HEK293 (cell line): Measurements from ENCODE around the gene TTC39C.

ENCODE experiments used
- CTCF ChIA-PET: fragments of 350-600 bp; formaldehyde crosslinking; extraction: SDS; loops from one replicate; lab custom pipeline; 2021; ENCODE audit warnings: antibody characterized with exemption; lab: Yijun Ruan, JAX
- POLR2A ChIA-PET: fragments of 300-600 bp; formaldehyde crosslinking; extraction: SDS; loops from one replicate; lab custom pipeline; 2020; ENCODE audit warnings: antibody characterized with exemption, inconsistent platforms; lab: Yijun Ruan, JAX
- H3K27ac ChIP-seq: fragments of 200-500 bp; sonication (Bioruptor generic); 2 replicates; pipeline ENCODE4 v1.5.1; 2014; ENCODE audit warnings: low read depth, low read length, control low read depth, inconsistent platforms; ENCODE audit errors: extremely low read depth
- H3K36me3 ChIP-seq, 2 experiments: fragments of 200-500 bp in 1 of 2; sonication (Bioruptor generic) in 1 of 2; 1 replicate in 1 of 2; 2 replicates in 1 of 2; pipeline ENCODE4 v1.5.1; 2014 to 2017; ENCODE audit warnings: inconsistent platforms in 2 of 2, low read length in 2 of 2; ENCODE audit not compliant: control insufficient read depth in 2 of 2, insufficient read depth in 1 of 2
- H3K4me1 ChIP-seq: fragments of 200-500 bp; sonication (Bioruptor generic); 2 replicates; pipeline ENCODE4 v1.5.1; 2014; ENCODE audit warnings: mild to moderate bottlenecking, low read length, inconsistent platforms; ENCODE audit not compliant: control insufficient read depth, insufficient read depth
- H3K4me3 ChIP-seq: 2 replicates; pipeline ENCODE4 v1.5.1; 2011; ENCODE audit warnings: low read depth, mild to moderate bottlenecking, control low read depth, low read length, moderate library complexity
- H3K9me3 ChIP-seq: fragments of 200-500 bp; sonication (Bioruptor generic); 2 replicates; pipeline ENCODE4 v1.5.1; 2014; ENCODE audit warnings: low read depth, low read length, inconsistent platforms; ENCODE audit not compliant: control insufficient read depth, insufficient read depth
- FEZF1 ChIP-seq: fragments of 450-650 bp; formaldehyde crosslinking; IDR thresholded peaks from 2 replicates; pipeline ENCODE4 v1.5.1; 2016; ENCODE audit warnings: missing biosample characterization, missing genetic modification characterization
- HIC1 ChIP-seq: fragments of 450-650 bp; formaldehyde crosslinking; IDR thresholded peaks from 2 replicates; pipeline ENCODE4 v1.5.1; 2016; ENCODE audit warnings: missing biosample characterization, missing genetic modification characterization
- KLF1 ChIP-seq: fragments of 450-650 bp; formaldehyde crosslinking; IDR thresholded peaks from 2 replicates; pipeline ENCODE4 v1.5.1; 2016; ENCODE audit warnings: missing biosample characterization, missing genetic modification characterization
- KLF7 ChIP-seq: fragments of 450-650 bp; formaldehyde crosslinking; IDR thresholded peaks from 2 replicates; pipeline ENCODE4 v1.5.1; 2016; ENCODE audit warnings: missing biosample characterization, missing genetic modification characterization, borderline replicate concordance
- KLF8 ChIP-seq: fragments of 450-650 bp; formaldehyde crosslinking; IDR thresholded peaks from 2 replicates; pipeline ENCODE4 v1.5.1; 2016; ENCODE audit warnings: missing biosample characterization, missing genetic modification characterization
- PRDM1 ChIP-seq: fragments of 450-650 bp; formaldehyde crosslinking; IDR thresholded peaks from 2 replicates; pipeline ENCODE4; 2016; ENCODE audit warnings: missing biosample characterization, missing genetic modification characterization
- PRDM4 ChIP-seq: fragments of 450-650 bp; formaldehyde crosslinking; IDR thresholded peaks from 2 replicates; pipeline ENCODE4 v1.5.1; 2017; ENCODE audit warnings: missing biosample characterization, missing genetic modification characterization
- SCRT2 ChIP-seq: fragments of 450-650 bp; formaldehyde crosslinking; IDR thresholded peaks from 2 replicates; pipeline ENCODE4 v1.5.1; 2016; ENCODE audit warnings: missing biosample characterization, missing genetic modification characterization
- ZBTB17 ChIP-seq: fragments of 450-650 bp; formaldehyde crosslinking; IDR thresholded peaks from 2 replicates; pipeline ENCODE4 v1.5.1; 2016; ENCODE audit warnings: missing biosample characterization, missing genetic modification characterization
- ZBTB20 ChIP-seq: fragments of 450-650 bp; formaldehyde crosslinking; IDR thresholded peaks from 2 replicates; pipeline ENCODE4 v1.5.1; 2016; ENCODE audit warnings: missing biosample characterization, missing genetic modification characterization
- ZBTB44 ChIP-seq: fragments of 450-650 bp; IDR thresholded peaks from 2 replicates; pipeline ENCODE4 v1.5.1; 2018; ENCODE audit warnings: missing biosample characterization, mild to moderate bottlenecking, missing genetic modification characterization
- ZBTB48 ChIP-seq: fragments of 450-650 bp; formaldehyde crosslinking; IDR thresholded peaks from 2 replicates; pipeline ENCODE4 v1.5.1; 2016; ENCODE audit warnings: missing biosample characterization, missing genetic modification characterization
- ZBTB49 ChIP-seq: fragments of 450-650 bp; formaldehyde crosslinking; IDR thresholded peaks from 2 replicates; pipeline ENCODE4 v1.5.1; 2016; ENCODE audit warnings: missing biosample characterization, missing genetic modification characterization, low read depth
- ZBTB7A ChIP-seq: fragments of 450-650 bp; formaldehyde crosslinking; IDR thresholded peaks from 2 replicates; pipeline ENCODE4 v1.5.1; 2016; ENCODE audit warnings: low read depth, missing biosample characterization, missing genetic modification characterization
- ZFP37 ChIP-seq: fragments of 450-650 bp; formaldehyde crosslinking; IDR thresholded peaks from 2 replicates; pipeline ENCODE4 v1.5.1; 2016; ENCODE audit warnings: missing biosample characterization, missing genetic modification characterization
- ZNF112 ChIP-seq: fragments of 450-650 bp; formaldehyde crosslinking; IDR thresholded peaks from 2 replicates; pipeline ENCODE4 v1.5.0; 2017; ENCODE audit warnings: missing biosample characterization, missing genetic modification characterization
- ZNF146 ChIP-seq: fragments of 450-650 bp; formaldehyde crosslinking; IDR thresholded peaks from 2 replicates; pipeline ENCODE4 v1.5.1; 2016; ENCODE audit warnings: missing biosample characterization, missing genetic modification characterization
- ZNF169 ChIP-seq: fragments of 450-650 bp; formaldehyde crosslinking; IDR thresholded peaks from 2 replicates; pipeline ENCODE4 v1.5.1; 2016; ENCODE audit warnings: missing biosample characterization, missing genetic modification characterization
- ZNF221 ChIP-seq: fragments of 450-650 bp; formaldehyde crosslinking; IDR thresholded peaks from 2 replicates; pipeline ENCODE4 v1.5.1; 2017; ENCODE audit warnings: missing biosample characterization, missing genetic modification characterization, borderline replicate concordance
- ZNF350 ChIP-seq: fragments of 450-650 bp; formaldehyde crosslinking; IDR thresholded peaks from 2 replicates; pipeline ENCODE4 v1.5.0; 2017; ENCODE audit warnings: missing biosample characterization, mild to moderate bottlenecking, missing genetic modification characterization
- ZNF366 ChIP-seq: fragments of 450-650 bp; formaldehyde crosslinking; conservative IDR thresholded peaks from 2 replicates; pipeline ENCODE4 v1.5.1; 2016; ENCODE audit warnings: missing biosample characterization, missing genetic modification characterization
- ZNF394 ChIP-seq: fragments of 450-650 bp; formaldehyde crosslinking; IDR thresholded peaks from 2 replicates; pipeline ENCODE4 v1.5.1; 2016; ENCODE audit warnings: missing biosample characterization, missing genetic modification characterization, mild to moderate bottlenecking, moderate library complexity, borderline replicate concordance
- ZNF501 ChIP-seq: fragments of 450-650 bp; formaldehyde crosslinking; IDR thresholded peaks from 2 replicates; pipeline ENCODE4 v1.5.1; 2016; ENCODE audit warnings: missing biosample characterization, missing genetic modification characterization
- ZNF529 ChIP-seq: fragments of 450-650 bp; formaldehyde crosslinking; IDR thresholded peaks from 2 replicates; pipeline ENCODE4 v1.5.1; 2017; ENCODE audit warnings: missing genetic modification characterization, missing biosample characterization; ENCODE audit not compliant: insufficient replicate concordance
- ZNF555 ChIP-seq: fragments of 450-650 bp; formaldehyde crosslinking; conservative IDR thresholded peaks from 2 replicates; pipeline ENCODE4 v1.5.1; 2017; ENCODE audit warnings: missing biosample characterization, mild to moderate bottlenecking, missing genetic modification characterization, inconsistent platforms
- ZNF561 ChIP-seq: fragments of 450-650 bp; IDR thresholded peaks from 2 replicates; pipeline ENCODE4 v1.5.1; 2018; ENCODE audit warnings: missing biosample characterization, missing genetic modification characterization, borderline replicate concordance
- ZNF585B ChIP-seq: fragments of 450-650 bp; formaldehyde crosslinking; IDR thresholded peaks from 2 replicates; pipeline ENCODE4 v1.5.1; 2016; ENCODE audit warnings: missing biosample characterization, missing genetic modification characterization
- ZNF626 ChIP-seq: fragments of 450-650 bp; sonication (Bioruptor Pico); formaldehyde crosslinking; IDR thresholded peaks from 2 replicates; pipeline ENCODE4 v1.5.1; 2018; ENCODE audit warnings: missing biosample characterization, missing genetic modification characterization, inconsistent platforms
- ZNF660 ChIP-seq: fragments of 450-650 bp; IDR thresholded peaks from 2 replicates; pipeline ENCODE4 v1.5.1; 2018; ENCODE audit warnings: missing biosample characterization, mild to moderate bottlenecking, missing genetic modification characterization
- ZNF843 ChIP-seq: fragments of 450-650 bp; formaldehyde crosslinking; IDR thresholded peaks from 2 replicates; pipeline ENCODE4 v1.5.1; 2016; ENCODE audit warnings: missing biosample characterization, missing genetic modification characterization
- ZXDB ChIP-seq: fragments of 450-650 bp; formaldehyde crosslinking; IDR thresholded peaks from 2 replicates; pipeline ENCODE4 v1.5.1; 2016; ENCODE audit warnings: missing biosample characterization, missing genetic modification characterization

TTC39C gene

GRCh38 chr18:24068945-24069693 lies 54.6 kb downstream of the TTC39C start:
- Histone ChIP-seq H3K4me3 (no peak overlapping the region), H3K36me3 (peaks cover 0 to 3% of the 10 kb centered on the region in 2 experiments; a peak in 2 of 3 replicates), H3K4me1 (peaks cover 18% of the 10 kb centered on the region), H3K27ac (no peak overlapping the region), H3K9me3 (no peaks in the 10 kb centered on the region)
- POLR2A ChIA-PET = no interaction called here
- CTCF ChIA-PET = no interaction called here
- TF ChIP-seq ZNF660 = no peak
- no peak for TF ChIP-seq ZNF555 (tag by site-specific recombination)
- no peak for TF ChIP-seq ZBTB44 (tag by site-specific recombination)
- TF ChIP-seq ZNF561 (tag by site-specific recombination) = no peak
- TF ChIP-seq ZNF169 (tag by site-specific recombination) = no peak
- no peak for TF ChIP-seq ZNF529
- TF ChIP-seq ZNF501 = no peak
- no peak for TF ChIP-seq ZNF146
- no peak for TF ChIP-seq ZNF350 (tag by site-specific recombination)
- no peak for TF ChIP-seq ZBTB49 (tag by site-specific recombination)
- no peak for TF ChIP-seq ZNF626 (tag by site-specific recombination)
- TF ChIP-seq ZNF843 (tag by site-specific recombination) = peak; percentile 59
- no peak for TF ChIP-seq ZBTB7A (tag by site-specific recombination)
- TF ChIP-seq PRDM1 = no peak
- TF ChIP-seq KLF8 (tag by site-specific recombination) = no peak; the same call in 1 of the 2 replicates
- TF ChIP-seq SCRT2 (tag by site-specific recombination) = peak; percentile 26; the same call in 1 of the 2 replicates
- no peak for TF ChIP-seq ZBTB48 (tag by site-specific recombination)
- no peak for TF ChIP-seq ZNF112 (tag by site-specific recombination)
- TF ChIP-seq ZXDB = peak; percentile 24; the same call in 1 of the 2 replicates
- no peak for TF ChIP-seq ZBTB17 (tag by site-specific recombination)
- TF ChIP-seq ZNF221 (tag by site-specific recombination) = no peak
- TF ChIP-seq ZBTB20 (tag by site-specific recombination) = no peak
- TF ChIP-seq ZNF585B (tag by site-specific recombination) = no peak
- TF ChIP-seq KLF7 (tag by site-specific recombination) = no peak
- no peak for TF ChIP-seq ZFP37 (tag by site-specific recombination)
- peak; percentile 98 for TF ChIP-seq PRDM4 (tag by site-specific recombination)
- TF ChIP-seq FEZF1 (tag by site-specific recombination) = peak; percentile 62; the same call in 1 of the 2 replicates
- TF ChIP-seq KLF1 (tag by site-specific recombination) = no peak
- no peak for TF ChIP-seq ZNF394 (tag by site-specific recombination)
- TF ChIP-seq HIC1 (tag by site-specific recombination) = no peak
- TF ChIP-seq ZNF366 (tag by site-specific recombination) = peak; percentile 59
